HL-60 (cell line): ENCODE data around the gene HIPK4.

Experiments used
- DNase-seq, 2 experiments: peaks; one replicate each; pipeline ENCODE4 v3.0.0-alpha.2; 2010 to 2020; ENCODE audit warnings: low read depth in 1 of 2, low spot score in 1 of 2
- H3K27ac ChIP-seq: fragments of 250-450 bp; sonication (Bioruptor Pico); replicated peaks from 2 replicates; pipeline ENCODE4 v1.5.1; 2020; ENCODE audit warnings: mild to moderate bottlenecking, moderate library complexity
- H3K27me3 ChIP-seq: fragments of 250-450 bp; sonication (Bioruptor Pico); 2 replicates; pipeline ENCODE4 v1.5.1; 2021; ENCODE audit warnings: mild to moderate bottlenecking, moderate library complexity; ENCODE audit not compliant: insufficient read depth, poor library complexity, severe bottlenecking
- H3K4me3 ChIP-seq: replicated peaks from 2 replicates; pipeline ENCODE4 v1.5.1; 2011; ENCODE audit warnings: mild to moderate bottlenecking, control low read depth, low read length; ENCODE audit not compliant: insufficient read depth
- CTCF ChIP-seq: IDR thresholded peaks from one replicate; pipeline ENCODE4 v1.5.1; 2011; ENCODE audit warnings: low read length, control low read depth, inconsistent platforms; ENCODE audit not compliant: insufficient read depth
- GABPA ChIP-seq: IDR thresholded peaks from 2 replicates; pipeline ENCODE4 v1.6.1; 2012; ENCODE audit warnings: low read depth
- POLR2AphosphoS5 ChIP-seq: IDR thresholded peaks from 2 replicates; pipeline ENCODE4 v1.6.1; 2012; ENCODE audit warnings: low read depth
- REST ChIP-seq: IDR thresholded peaks from 2 replicates; pipeline ENCODE4 v1.6.1; 2012; ENCODE audit warnings: low read depth; ENCODE audit not compliant: insufficient replicate concordance
- SPI1 ChIP-seq: IDR thresholded peaks from 2 replicates; pipeline ENCODE4 v1.6.1; 2012; ENCODE audit warnings: low read depth, mild to moderate bottlenecking, borderline replicate concordance

The HIPK4 gene

GRCh38 chr19:40407714-40408597, 18.0 kb upstream of the HIPK4 start:
- Histone ChIP-seq H3K4me3 (peak overlapping the region; percentile 15; the same call in 1 of the 2 replicates), H3K27ac (no peak overlapping the region), H3K27me3 (peaks cover 3% of the 10 kb centered on the region)
- DNase-seq = peak in 1 of 2 experiments; percentile 54
- TF ChIP-seq REST (no peak), SPI1 (peak; percentile 78), POLR2AphosphoS5 (no peak), CTCF (no peak), GABPA (no peak)

GRCh38 chr19:40403262-40403984, 13.4 kb upstream of the HIPK4 start:
- DNase-seq = peak; percentile 51 to 72
- no peak overlapping the region for H3K27ac ChIP-seq
- TF ChIP-seq POLR2AphosphoS5 (no peak), REST (no peak), GABPA (no peak), SPI1 (no peak), CTCF (no peak)
- H3K4me3 ChIP-seq = peak overlapping the region; percentile 48
- H3K27me3 ChIP-seq = peaks cover 13% of the 10 kb centered on the region

DNA sequence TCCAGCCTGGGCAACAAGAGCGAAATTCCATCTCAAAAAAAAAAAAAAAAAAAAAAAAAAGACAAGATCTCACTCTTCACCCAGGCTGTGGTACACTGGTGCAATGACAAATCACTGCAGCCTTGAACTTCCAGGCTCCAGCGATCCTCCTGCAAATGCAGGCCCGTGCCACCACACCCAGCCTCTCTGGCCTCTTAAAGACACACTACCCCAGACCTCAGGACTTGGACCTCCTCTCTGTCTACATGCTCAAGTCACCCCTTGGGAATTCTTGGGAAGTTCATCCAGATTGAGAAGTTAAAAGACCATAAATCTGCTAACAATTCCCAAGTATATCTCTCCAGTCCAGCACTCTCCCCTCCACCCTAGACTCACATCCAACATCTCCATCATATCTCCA, 10.6 kb upstream of the HIPK4 start:
- TF ChIP-seq GABPA (no peak), POLR2AphosphoS5 (no peak), SPI1 (no peak), REST (no peak), CTCF (no peak)
- no peak overlapping the region for H3K27ac ChIP-seq
- DNase-seq = no peak
- no peak overlapping the region for H3K4me3 ChIP-seq
- peaks cover 24% of the 10 kb centered on the region for H3K27me3 ChIP-seq
